NB4 (cell line): Measurements from ENCODE around the gene CACNA2D3.

Experiments used
- DNase-seq: peaks from one replicate; pipeline ENCODE4 v3.0.0; 2010; ENCODE audit warnings: low read depth
- H3K4me3 ChIP-seq: one replicate; pipeline ENCODE4 v1.5.1; 2011; ENCODE audit warnings: mild to moderate bottlenecking, low read depth, low read length, moderate library complexity
- MYC ChIP-seq: IDR thresholded peaks from 2 replicates; pipeline ENCODE4 v1.6.1; 2011; ENCODE audit warnings: low read depth, low read length
- POLR2A ChIP-seq: IDR thresholded peaks from 2 replicates; pipeline ENCODE4 v1.6.1; 2011; ENCODE audit warnings: mild to moderate bottlenecking; ENCODE audit not compliant: insufficient read length; ENCODE audit errors: extremely low read depth
- TF ChIP-seq, protein P1 (sequence below): IDR thresholded peaks from one replicate; pipeline ENCODE4 v1.5.1; 2012; ENCODE audit warnings: low read depth, low read length
- TF ChIP-seq, protein P2 (sequence below): IDR thresholded peaks from 2 replicates; pipeline ENCODE4 v1.6.1; 2011; ENCODE audit warnings: low read depth, low read length

Gene CACNA2D3

DNA sequence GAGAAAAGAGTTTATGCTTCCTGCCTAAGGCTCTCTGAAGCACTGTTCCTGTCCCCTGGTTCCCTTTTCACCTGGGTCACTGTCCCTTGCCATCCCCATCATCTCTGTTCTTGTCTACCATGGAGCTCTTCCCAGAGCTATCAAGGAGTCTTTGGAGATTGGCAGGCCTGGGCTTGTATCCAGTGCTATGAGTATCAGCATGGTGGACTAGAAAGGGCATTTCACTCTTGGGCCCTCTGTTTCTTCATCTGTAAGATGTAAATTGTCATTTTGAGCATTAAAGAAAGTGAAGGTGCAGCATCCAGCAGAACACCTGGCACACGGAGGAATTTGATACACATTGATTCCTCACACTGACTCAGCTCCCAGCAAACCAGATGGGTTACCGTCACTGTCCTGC lies 388.2 kb downstream of the CACNA2D3 start:
- no peak overlapping the region for H3K4me3 ChIP-seq

DNA sequence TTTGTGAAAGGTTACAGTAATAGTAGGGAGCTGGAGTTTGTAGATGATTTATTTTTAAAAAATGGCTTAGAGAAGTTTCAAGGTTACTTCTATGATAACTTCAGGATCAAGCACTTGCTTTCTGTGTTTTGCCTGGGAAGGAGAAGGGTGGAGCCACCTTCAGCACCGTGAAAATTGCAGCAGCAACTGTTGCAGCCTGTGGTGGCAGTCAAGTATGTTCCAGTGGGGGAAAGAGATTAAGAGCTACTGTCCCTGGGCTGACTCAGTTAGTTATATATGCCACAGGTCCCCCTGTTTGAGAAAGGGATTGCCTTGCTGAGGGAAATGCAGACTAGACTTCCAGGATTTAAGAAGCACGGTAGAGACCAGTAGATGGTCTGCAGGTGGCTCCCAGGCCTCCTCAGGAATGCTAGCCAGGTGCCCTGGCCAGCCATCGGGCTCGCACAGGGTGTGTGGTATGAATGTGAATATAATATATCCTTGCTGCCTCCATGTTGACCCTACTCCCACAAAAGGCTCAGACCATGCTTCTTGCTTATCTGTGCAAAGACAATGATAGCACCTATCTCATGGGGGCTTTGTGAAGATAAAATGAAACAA lies 389.5 kb downstream of the CACNA2D3 start:
- DNase-seq: no peak

More for the DNA sequence above, 388.2 kb downstream of the CACNA2D3 start:
- no peak for DNase-seq
- TF ChIP-seq, protein P1, sequence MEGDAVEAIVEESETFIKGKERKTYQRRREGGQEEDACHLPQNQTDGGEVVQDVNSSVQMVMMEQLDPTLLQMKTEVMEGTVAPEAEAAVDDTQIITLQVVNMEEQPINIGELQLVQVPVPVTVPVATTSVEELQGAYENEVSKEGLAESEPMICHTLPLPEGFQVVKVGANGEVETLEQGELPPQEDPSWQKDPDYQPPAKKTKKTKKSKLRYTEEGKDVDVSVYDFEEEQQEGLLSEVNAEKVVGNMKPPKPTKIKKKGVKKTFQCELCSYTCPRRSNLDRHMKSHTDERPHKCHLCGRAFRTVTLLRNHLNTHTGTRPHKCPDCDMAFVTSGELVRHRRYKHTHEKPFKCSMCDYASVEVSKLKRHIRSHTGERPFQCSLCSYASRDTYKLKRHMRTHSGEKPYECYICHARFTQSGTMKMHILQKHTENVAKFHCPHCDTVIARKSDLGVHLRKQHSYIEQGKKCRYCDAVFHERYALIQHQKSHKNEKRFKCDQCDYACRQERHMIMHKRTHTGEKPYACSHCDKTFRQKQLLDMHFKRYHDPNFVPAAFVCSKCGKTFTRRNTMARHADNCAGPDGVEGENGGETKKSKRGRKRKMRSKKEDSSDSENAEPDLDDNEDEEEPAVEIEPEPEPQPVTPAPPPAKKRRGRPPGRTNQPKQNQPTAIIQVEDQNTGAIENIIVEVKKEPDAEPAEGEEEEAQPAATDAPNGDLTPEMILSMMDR: no peak
- no peak for TF ChIP-seq POLR2A
- no peak for TF ChIP-seq MYC
- TF ChIP-seq, protein P2, sequence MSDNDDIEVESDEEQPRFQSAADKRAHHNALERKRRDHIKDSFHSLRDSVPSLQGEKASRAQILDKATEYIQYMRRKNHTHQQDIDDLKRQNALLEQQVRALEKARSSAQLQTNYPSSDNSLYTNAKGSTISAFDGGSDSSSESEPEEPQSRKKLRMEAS: no peak

DNA sequence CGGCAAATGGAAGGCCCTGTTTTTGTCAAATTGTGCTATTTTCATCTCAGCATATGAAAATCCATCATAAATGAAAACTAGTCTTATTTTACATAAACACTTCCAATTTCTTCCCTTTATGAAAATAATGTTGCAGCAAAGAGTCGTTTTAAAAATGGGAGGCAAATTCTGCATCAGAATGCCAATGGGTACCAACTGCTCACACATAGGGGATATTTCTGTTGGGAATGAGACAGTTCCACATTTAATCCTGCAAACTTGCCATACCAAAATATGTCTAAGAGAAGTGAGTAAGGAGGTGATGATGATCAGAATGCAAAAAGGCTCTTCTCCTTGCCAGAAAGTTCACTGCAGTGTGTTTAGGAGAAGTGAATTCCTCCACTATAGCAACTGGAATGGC lies 391.7 kb downstream of the CACNA2D3 start:
- TF ChIP-seq, protein P2: no peak
- TF ChIP-seq, protein P1: no peak
- no peak for TF ChIP-seq POLR2A
- TF ChIP-seq MYC: no peak
- DNase-seq: no peak
- H3K4me3 ChIP-seq: no peak overlapping the region

More for the DNA sequence above, 389.5 kb downstream of the CACNA2D3 start:
- TF ChIP-seq, protein P2: no peak
- TF ChIP-seq, protein P1: no peak
- TF ChIP-seq POLR2A (no peak), MYC (no peak)
- H3K4me3 ChIP-seq: no peak overlapping the region

DNA sequence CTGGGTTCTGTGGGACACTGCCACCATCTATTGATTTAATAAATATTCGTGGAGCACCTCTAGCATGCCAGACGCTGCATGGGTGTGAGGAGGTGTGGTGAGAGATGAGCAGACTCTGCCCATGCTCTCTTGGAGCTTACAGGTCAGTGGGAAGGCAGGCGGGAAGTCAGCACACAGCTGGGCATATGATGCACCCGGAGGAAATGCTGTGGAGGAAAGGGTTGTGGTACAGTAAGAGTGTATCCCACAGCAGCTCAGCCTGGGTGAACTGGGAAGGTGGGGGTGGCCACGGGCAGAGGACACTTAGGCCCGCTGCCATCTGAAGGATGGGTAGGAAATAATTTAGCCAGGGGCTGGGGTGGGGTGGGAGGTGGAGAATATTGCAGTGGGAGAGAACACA lies 392.1 kb downstream of the CACNA2D3 start:
- TF ChIP-seq MYC: no peak
- TF ChIP-seq, protein P1: no peak
- no peak for TF ChIP-seq POLR2A
- TF ChIP-seq, protein P2: no peak
- H3K4me3 ChIP-seq: no peak overlapping the region
- DNase-seq: no peak

DNA sequence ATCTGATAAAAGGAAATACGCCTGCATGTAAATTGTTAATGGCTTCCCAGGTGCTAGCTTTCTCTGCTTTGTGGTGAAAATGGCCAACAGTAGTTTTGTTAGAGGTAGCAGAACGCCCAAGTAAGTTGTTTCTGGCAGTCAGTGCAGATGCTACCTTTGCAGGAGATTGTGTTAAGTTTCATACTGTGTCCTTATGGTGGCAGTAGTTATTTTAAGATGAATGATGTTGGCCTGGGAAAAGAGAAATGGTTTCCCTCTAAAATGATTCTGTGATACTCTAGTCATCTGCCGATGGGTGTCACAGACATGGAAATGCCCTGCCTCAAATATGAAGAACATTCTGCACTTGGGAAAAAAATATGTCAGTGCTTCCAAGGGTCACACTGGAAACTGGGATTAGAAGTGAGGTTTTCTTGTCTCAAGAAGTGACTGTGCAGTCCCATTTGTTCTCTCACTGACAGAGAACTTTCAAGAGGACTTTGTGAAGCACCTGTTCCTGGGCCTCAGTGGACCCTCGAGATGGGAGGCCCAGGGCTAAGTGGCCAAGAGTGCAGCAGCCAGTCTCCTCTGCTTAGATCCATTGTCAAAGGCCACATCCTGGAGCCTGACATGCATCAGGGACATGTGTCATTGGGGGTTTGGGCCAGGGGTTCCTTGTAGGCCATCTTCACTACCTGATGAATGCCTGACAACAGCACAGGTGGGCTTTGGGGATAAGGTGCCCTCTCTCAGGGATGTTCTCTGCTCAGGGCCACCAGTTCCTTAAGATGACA lies 393.3 kb downstream of the CACNA2D3 start:
- DNase-seq: no peak
- no peak overlapping the region for H3K4me3 ChIP-seq

More for the DNA sequence above, 393.3 kb downstream of the CACNA2D3 start:
- TF ChIP-seq MYC (no peak), POLR2A (no peak)
- TF ChIP-seq, protein P2: no peak
- TF ChIP-seq, protein P1: no peak
